Dedifferentiated amniotic fluid mesenchymal stem cell (primary cell): Measurements from ENCODE around the gene CTIF.
A peak's percentile ranks its signal among the peaks of the same experiment; 100 is the strongest.
"Not testable (repeated sequence)": the region's sequence is repeated elsewhere in the genome, so short reads cannot be mapped to it uniquely, and the experiment has no call there.

Experiments
- DNase-seq: peaks from one replicate; pipeline ENCODE4 v3.0.0-alpha.2; 2016; ENCODE audit errors: extremely low spot score

The CTIF gene

DNA sequence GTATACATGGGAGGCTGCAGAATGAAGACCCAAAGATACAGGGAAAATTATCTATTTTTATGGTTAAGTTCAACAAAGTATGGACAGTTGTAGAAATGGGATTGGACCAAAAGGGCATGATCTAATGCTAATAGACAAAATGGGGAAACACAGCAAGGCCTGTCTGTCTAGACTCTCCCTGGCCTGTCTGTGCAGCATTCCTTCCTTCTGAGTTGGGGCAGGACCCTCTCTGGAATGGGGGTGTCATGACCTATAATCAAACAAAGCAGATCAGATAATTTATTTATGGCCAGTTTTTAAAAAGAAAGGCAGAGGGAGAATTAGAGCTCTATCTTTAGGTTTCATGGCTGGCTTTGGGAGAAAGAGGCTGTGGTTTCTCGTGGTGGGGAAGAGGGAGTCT is 104.4 kb downstream of the CTIF start:
- no peak for DNase-seq

- DNase-seq, result no peak
These were observed 105.2 kb downstream of the CTIF start for GRCh38 chr18:48644029-48644428.

- DNase-seq, result no peak
These were observed 106.7 kb downstream of the CTIF start for GRCh38 chr18:48645427-48646002.

- DNase-seq, result no peak
These were observed 108.1 kb downstream of the CTIF start for GRCh38 chr18:48646976-48647375.

DNA sequence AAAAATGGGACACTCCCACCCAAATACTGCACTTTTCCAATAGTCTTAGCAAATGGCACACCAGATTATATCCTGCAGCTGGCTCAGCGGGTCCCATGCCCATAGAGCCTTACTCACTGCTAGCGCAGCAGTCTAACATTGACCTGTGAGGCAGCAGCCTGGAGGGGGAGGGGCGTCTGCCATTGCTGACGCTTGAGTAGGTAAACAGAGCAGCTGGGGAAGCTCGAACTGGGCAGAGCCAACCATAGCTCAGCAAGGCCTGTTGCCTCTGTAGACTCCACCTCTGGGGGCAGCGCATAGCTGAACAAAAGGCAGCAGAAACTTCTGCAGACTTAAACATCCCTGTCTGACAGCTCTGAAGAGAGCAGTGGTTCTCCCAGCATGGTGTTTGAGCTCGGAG is 110.4 kb downstream of the CTIF start:
- no peak for DNase-seq

GRCh38 chr18:48654591-48654990 is 115.8 kb downstream of the CTIF start:
- DNase-seq, result not testable (repeated sequence)

GRCh38 chr18:48655508-48655907 is 116.7 kb downstream of the CTIF start:
- no peak for DNase-seq

DNA sequence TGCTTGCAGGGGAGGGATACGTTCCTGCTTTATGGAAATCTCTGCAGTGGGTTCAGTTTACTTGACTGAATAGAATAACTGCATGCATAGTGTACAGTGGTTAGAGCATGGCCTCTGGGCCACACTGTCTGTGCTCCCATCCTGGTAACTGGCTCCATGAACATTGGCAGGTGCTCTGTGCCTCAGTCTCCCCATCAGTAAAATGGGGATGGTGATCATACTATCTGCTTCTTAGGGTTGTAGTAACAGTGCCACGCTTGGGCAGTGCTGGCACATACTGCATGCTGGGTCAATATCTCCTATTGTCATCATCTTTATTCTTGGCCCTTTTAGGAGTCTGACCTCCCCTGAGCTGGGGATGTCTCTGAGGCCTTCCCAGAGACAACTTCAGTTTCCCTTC is 117.3 kb downstream of the CTIF start:
- DNase-seq, result no peak

GRCh38 chr18:48656582-48656981 is 117.8 kb downstream of the CTIF start:
- no peak for DNase-seq

DNA sequence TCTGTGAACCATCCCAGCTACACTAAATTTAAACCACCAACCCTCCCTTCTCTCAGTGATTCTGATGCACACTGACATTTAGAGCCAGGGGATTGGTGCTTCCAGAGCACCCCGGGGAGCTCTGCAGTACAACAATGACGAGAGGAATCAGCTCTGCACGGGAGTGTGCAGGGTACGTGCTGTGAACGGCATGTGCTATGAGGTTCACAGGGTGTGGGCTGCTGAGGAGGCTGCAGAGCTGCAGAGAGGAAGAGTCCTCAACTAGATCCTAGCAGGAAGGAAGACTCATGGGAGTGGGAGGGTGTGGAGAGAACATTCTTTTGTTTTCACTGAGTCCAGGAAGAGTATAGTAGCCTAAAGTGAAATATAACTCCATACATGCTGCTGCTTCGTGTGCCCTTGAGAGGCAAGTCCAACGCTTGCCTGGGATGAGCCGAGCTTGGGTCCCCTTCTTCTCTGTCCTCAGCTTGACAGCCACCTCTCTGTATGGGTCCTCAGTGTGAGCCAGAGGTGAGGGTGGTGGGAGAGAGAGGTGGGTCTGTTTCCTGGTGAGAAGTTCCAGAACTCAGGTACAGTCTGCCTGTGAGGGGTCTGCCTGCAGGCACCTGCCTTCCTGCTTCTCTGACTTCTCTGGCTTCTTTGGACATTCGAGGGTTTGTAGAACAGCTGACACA is 118.8 kb downstream of the CTIF start:
- DNase-seq, result no peak

GRCh38 chr18:48658721-48659120 is 119.9 kb downstream of the CTIF start:
- DNase-seq, result no peak

DNA sequence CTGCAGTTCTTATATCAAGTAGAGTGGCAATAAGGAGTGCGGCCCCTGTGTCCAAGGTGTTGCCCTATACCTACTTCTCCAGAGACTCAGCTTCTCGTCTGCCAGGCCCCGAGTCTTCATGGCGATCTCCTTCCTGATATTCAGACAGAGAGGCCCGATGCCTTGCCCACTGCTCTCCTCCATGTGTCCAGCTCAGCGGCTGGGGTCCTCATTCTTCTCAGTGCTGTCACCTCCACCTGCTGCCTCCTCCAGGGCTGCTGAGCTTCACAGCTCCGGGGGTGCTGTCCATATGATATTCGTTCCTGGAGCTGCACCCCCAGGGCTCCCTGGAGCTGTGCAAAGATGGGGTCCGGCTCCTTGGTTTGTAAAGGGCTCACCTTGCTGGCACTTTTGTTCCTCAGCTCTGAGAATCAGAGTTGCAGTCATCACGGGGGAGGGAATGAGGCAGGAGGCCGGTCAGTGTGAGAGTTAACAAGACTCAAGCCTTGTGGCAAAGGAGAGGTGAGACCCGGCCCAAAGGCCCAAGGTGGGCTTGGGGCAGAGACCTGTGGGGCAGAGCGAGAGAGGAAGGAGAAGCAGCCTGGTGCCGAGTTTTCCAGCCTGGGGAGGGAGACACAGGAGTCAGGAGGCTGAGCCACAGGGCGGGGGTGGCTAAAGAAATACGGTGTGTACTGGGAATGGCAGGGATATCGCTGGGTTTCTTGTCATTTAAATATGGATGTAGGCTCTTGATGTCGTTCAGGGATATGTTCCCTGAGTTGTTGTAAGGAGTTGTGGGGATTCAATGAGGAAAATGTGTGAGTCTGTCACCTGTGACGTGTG is 120.6 kb downstream of the CTIF start:
- DNase-seq, result no peak

DNA sequence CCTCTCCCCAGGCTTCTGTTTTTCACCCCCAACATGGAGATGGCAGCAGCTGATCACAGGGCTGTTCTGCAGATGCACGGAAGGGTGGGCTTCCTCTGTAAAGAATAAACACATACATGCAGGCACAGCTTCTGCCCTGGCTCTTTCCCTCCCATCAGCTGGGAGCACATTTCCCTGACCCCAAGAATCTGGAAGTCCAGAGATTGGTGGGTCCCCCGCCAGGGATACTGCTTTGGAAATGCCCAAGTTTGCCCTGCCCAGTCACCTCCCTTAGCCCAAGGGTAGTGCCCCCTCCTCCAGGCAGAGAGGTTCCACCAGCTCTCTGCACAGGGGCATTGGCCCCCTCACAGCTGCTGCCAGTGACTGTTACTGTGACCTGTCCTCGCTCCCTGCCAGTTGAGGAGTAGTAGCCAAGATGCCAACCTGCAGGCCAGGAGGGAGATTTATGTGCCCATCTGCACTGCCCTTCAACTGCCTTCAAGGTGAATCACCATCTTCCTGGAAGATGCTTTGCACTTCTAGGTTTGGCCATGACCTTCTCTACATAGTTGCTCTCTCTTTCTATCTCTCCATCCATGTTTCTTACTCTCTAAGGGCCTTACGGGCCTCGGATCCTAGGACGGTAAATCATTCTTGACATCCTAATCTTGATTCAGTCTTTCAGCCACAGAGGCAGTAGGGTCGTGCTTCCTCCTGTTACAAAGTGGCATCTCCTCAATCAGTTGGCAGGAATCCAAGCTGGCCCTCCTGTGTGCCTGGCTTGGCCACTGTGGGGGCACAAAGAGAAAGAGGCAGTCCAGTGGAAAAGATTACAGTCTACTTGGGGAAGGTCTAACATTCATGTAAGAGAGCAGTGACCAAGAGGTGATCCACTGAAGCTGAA is 121.8 kb downstream of the CTIF start:
- DNase-seq, result no peak

- DNase-seq, result no peak
These were observed 122.6 kb downstream of the CTIF start for GRCh38 chr18:48661421-48661820.

GRCh38 chr18:48662011-48662661 is 123.3 kb downstream of the CTIF start:
- DNase-seq, result peak; percentile 43

DNA sequence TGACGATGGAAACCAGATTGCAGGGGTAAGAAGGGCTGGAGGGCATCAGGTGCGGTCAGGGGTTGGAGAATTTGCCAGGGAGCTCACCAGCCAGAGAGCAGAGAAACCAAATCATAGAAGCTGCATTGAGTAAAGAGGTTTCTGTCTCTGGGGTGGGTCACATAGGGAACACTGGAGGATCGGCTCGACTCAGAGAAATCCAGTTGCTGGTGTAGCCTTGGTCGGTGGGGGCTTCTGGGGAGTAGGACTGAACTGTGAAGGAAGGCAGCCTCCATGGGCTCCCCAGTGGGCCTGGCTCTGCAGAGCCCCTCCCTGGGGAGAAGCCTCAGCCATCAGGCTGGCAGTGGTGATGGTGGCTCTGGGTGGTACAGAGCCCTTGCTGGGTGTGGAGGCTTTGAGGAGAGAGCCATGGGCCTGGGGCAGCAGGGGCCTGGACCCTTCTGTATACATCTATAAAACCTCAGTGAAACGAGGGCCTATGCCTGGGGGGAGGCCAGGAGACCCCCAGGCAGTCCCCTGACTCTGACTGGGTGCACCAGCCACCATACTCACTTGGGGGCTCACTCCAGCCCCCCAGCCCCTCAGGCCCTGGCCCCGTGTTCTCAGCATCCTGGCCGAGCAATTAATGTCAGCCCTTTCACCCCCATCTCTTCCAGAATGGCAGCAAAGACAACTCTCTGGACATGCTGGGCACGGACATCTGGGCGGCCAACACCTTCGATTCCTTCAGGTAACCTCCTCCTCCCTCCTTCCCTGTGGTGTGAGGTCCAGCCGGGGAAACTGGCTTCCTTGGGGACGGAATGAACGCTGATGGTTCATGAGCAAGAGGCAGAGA is 124.5 kb downstream of the CTIF start:
- DNase-seq, result no peak

DNA sequence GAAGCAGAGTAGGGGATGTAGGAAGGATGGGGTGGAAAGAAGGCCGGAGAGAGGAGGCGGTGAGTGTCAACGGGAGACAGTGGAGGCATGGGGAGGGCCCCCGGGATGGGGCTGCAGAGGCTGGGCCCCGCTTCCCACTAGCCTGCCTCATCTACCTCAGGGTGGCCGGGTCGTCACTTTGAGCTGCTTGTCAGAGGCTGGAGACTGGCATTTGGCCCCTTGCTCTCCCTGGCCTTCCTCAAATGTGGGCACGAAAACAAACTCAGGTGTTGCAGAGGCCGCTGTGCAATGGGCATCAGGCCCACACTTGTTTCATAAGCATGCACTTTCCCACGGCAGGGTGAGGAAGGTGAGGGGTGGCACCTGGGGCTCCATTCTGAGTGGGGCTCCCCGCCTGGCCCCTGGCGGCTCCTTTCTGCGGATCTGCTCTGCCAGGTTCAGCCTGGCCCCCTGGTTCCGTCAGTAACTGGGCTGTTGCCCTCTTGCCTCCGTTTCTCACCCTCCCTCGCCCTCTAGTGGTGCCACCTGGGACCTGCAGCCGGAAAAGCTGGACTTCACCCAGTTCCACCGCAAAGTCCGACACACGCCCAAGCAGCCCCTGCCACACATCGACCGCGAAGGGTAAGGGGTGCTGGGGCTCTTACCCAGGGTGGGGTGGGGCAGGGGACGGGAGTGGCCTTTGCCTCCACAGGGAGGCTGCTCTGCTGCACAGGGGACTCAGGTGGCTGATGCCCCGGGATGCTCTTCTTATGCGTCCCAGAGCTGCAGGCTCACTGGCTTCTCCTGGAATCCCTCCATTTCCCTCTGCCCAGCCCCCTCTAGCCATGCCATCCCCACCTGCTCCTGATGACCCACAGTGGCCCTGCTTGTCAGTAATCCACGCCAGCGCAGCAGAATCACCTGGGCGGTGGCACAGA is 125.4 kb downstream of the CTIF start:
- DNase-seq, result peak; percentile 39

DNA sequence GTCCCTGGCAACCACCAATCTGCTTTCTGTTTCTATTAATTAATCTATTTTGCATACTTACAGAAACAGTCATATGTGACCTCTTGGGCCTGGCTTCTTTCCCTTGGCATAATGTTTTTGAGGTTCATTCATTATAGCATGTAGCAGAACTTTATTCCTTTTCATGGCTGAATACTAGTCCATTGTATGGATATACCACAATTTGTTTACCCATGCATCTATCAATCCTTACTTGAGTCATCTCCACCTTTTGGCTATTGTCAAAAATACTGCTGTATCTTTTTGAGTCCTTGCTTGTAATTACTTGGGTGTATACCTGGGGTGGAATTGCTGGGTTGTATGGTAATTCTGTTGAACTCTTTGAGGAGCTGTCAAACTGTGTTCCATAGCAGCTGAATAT is 126.8 kb downstream of the CTIF start:
- DNase-seq, result no peak

- no peak for DNase-seq
These were observed 127.8 kb downstream of the CTIF start for GRCh38 chr18:48666613-48667012.
